Smooth muscle cell (in vitro differentiated cells): ENCODE results near the gene KCNIP4. TPM values are rescaled to one million over a fixed set of nuclear protein-coding genes. Genes with fewer than 3 reads are reported as not detected.
A peak's percentile ranks its signal among the peaks of the same experiment; 100 is the strongest.

Experiments
- DNase-seq: peaks from one replicate; lab custom pipeline; 2025; ENCODE audit not compliant: unreplicated experiment; lab: John Stamatoyannopoulos, UW
- H2AFZ ChIP-seq: fragments of 200-600 bp; sonication (generic); 2 replicates; pipeline ENCODE4 v1.6.0; 2016; ENCODE audit warnings: antibody characterized with exemption, low read depth, mild to moderate bottlenecking
- H3F3A ChIP-seq: fragments of 200-600 bp; sonication (generic); 2 replicates; pipeline ENCODE4 v1.6.0; 2017; ENCODE audit warnings: antibody characterized with exemption, low read depth
- H3K27ac ChIP-seq: fragments of 200-600 bp; sonication (generic); 2 replicates; pipeline ENCODE4 v1.5.1; 2016; ENCODE audit warnings: low read depth, mild to moderate bottlenecking
- H3K27me3 ChIP-seq: fragments of 200-600 bp; sonication (generic); 2 replicates; pipeline ENCODE4 v1.6.1; 2016; ENCODE audit warnings: low read depth, mild to moderate bottlenecking
- H3K36me3 ChIP-seq: fragments of 200-600 bp; sonication (generic); 2 replicates; pipeline ENCODE4 v1.5.1; 2016; ENCODE audit warnings: low read depth
- H3K4me1 ChIP-seq: fragments of 200-600 bp; sonication (generic); 2 replicates; pipeline ENCODE4 v1.5.1; 2016; ENCODE audit warnings: low read depth
- H3K4me2 ChIP-seq: fragments of 200-600 bp; sonication (generic); 2 replicates; pipeline ENCODE4 v1.6.0; 2016; ENCODE audit warnings: mild to moderate bottlenecking
- H3K4me3 ChIP-seq: fragments of 200-600 bp; sonication (generic); 2 replicates; pipeline ENCODE4 v1.5.1; 2016; ENCODE audit warnings: mild to moderate bottlenecking
- H3K79me2 ChIP-seq: fragments of 200-600 bp; sonication (generic); 2 replicates; pipeline ENCODE4 v1.6.0; 2016; ENCODE audit warnings: low read depth, mild to moderate bottlenecking
- H3K9ac ChIP-seq: fragments of 200-600 bp; sonication (generic); 2 replicates; pipeline ENCODE4 v1.6.0; 2016; ENCODE audit warnings: low read depth
- H3K9me3 ChIP-seq: fragments of 200-600 bp; sonication (generic); replicated peaks from 2 replicates; pipeline ENCODE4 v1.5.1; 2016; ENCODE audit warnings: low read depth
- H4K20me1 ChIP-seq: fragments of 200-600 bp; sonication (generic); 2 replicates; pipeline ENCODE4 v1.6.0; 2016; ENCODE audit warnings: low read depth
- CTCF ChIP-seq: fragments of 200-600 bp; sonication (generic); IDR thresholded peaks from 2 replicates; pipeline ENCODE4 v1.5.1; 2017; ENCODE audit warnings: borderline replicate concordance, mild to moderate bottlenecking, antibody characterized with exemption; ENCODE audit not compliant: insufficient read depth, poor library complexity, severe bottlenecking
- WGBS: methylation state at CpG from one replicate; pipeline ENCODE4 v1.1.7; 2016; ENCODE audit warnings: low lambda C conversion rate; 5-methylcytosine and 5-hydroxymethylcytosine counted together
- polyA plus RNA-seq: library from polyadenylated mRNA; unstranded; fragments of >200 nt; fragmentation: Nextera tagmentation; extraction: Ambion mirVana; gene quantifications from 2 replicates; pipeline ENCODE4 v1.2.1, GENCODE V29; 2016
- total RNA-seq: library from RNA; depleted of rRNA; stranded (reverse); fragments of >200 nt; gene quantifications from 2 replicates; pipeline ENCODE4 v1.2.3, GENCODE V29; 2014

Gene KCNIP4
- total and polyA plus RNA-seq, 2 experiments from 2014 or later: 0.07 TPM; not detected in 1

DNA sequence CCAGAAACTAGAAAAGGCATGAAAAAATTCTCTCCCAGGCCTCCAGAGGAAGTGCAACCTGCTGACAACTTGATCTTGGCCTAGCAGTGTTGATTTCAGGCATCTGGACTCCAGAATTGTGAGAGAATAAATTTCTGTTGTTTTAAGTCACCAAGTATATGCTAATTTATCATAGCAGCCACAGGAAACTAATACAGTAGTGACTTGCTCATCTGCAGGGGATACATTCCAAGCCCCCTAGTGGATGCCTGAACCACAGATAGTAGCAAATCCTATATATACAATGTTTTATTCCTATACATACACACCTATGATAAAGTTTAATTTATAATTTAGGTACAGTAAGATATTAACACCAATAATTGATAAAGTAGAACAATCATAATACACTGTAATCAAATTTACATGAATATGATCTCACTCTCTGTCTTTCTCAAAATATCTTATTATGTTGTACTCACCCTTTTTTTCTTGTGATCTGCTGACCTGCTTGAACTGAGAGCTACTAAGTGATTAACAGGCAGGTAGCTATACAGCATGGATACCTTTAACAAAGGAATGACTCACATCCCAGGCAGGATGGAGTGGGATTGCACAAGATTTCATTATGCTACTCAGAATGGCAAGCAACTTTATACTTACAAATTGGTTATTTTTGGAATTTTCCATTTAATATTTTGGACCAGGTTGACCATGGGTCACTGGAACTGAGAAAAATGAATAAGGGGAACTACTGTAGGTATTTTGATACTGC, 501.1 kb downstream of the KCNIP4 start:
- Histone ChIP-seq H3K27ac (peak overlapping the region; percentile 4), H3K79me2 (no peaks in the 10 kb centered on the region), H3K4me2 (no peak overlapping the region), H3K4me1 (no peaks in the 10 kb centered on the region), H3K4me3 (no peak overlapping the region), H3K9ac (no peak overlapping the region), H3F3A (no peaks in the 10 kb centered on the region), H2AFZ (no peak overlapping the region), H4K20me1 (no peaks in the 10 kb centered on the region), H3K27me3 (peaks cover under 1% of the 10 kb centered on the region), H3K9me3 (no peaks in the 10 kb centered on the region), H3K36me3 (no peaks in the 10 kb centered on the region)
- no peak for TF ChIP-seq CTCF
- no peak for DNase-seq

GRCh38 chr4:21420166-21420565, 528.4 kb downstream of the KCNIP4 start:
- Histone ChIP-seq H4K20me1 (no peaks in the 10 kb centered on the region), H3K4me3 (no peak overlapping the region), H3K9me3 (no peaks in the 10 kb centered on the region), H3F3A (no peaks in the 10 kb centered on the region), H3K36me3 (no peaks in the 10 kb centered on the region), H3K9ac (no peak overlapping the region), H3K27ac (no peak overlapping the region), H3K27me3 (peaks cover 12% of the 10 kb centered on the region), H3K79me2 (no peaks in the 10 kb centered on the region), H2AFZ (no peak overlapping the region), H3K4me2 (no peak overlapping the region), H3K4me1 (no peaks in the 10 kb centered on the region)
- WGBS: 81% methylated on average over 2 of the region's 2 CpGs
- no peak for TF ChIP-seq CTCF
- DNase-seq: no peak

DNA sequence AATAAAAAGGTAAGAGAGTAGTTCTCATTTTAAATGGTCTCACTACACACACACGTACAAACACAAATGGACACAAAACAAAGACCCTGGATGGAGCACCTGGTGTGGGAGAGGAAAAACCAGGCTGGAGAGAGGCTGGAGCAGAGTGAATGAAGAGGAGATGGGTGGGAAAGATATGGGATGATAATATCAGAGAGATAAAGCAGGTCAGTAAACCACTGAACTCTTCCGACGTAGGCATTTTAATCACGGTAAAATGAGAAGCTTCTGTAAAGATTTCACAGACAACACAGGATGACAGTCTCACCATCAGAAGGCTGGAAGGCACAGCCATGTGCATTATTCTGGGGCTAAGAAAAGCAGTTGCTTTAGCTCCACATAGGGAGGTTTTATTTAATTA, 532.8 kb downstream of the KCNIP4 start:
- H3K79me2 ChIP-seq: no peaks in the 10 kb centered on the region
- H2AFZ ChIP-seq: no peak overlapping the region
- H3K9ac ChIP-seq: no peak overlapping the region
- peaks cover 8% of the 10 kb centered on the region for H3K27me3 ChIP-seq
- H3K4me2 ChIP-seq: no peak overlapping the region
- no peak for TF ChIP-seq CTCF
- no peaks in the 10 kb centered on the region for H3K36me3 ChIP-seq
- no peak for DNase-seq
- no peaks in the 10 kb centered on the region for H3K4me1 ChIP-seq
- H4K20me1 ChIP-seq: no peaks in the 10 kb centered on the region
- H3K4me3 ChIP-seq: no peak overlapping the region
- no peak overlapping the region for H3K27ac ChIP-seq
- H3K9me3 ChIP-seq: no peaks in the 10 kb centered on the region
- 61% methylated on average over 4 of the region's 4 CpGs for WGBS
- H3F3A ChIP-seq: no peaks in the 10 kb centered on the region

- TF ChIP-seq CTCF: no peak
Observed at GRCh38 chr4:21413807-21414370, 534.7 kb downstream of the KCNIP4 start.

More at GRCh38 chr4:21413807-21414370, 534.7 kb downstream of the KCNIP4 start:
- H3K4me3 ChIP-seq: peak overlapping the region; percentile 22
- no peaks in the 10 kb centered on the region for H3K79me2 ChIP-seq
- no peaks in the 10 kb centered on the region for H4K20me1 ChIP-seq
- H3K9me3 ChIP-seq: no peaks in the 10 kb centered on the region
- WGBS: 90% methylated on average over 5 of the region's 5 CpGs
- no peak overlapping the region for H2AFZ ChIP-seq
- DNase-seq: no peak
- no peaks in the 10 kb centered on the region for H3F3A ChIP-seq
- H3K9ac ChIP-seq: no peak overlapping the region
- H3K4me2 ChIP-seq: no peak overlapping the region
- no peak overlapping the region for H3K27ac ChIP-seq
- H3K27me3 ChIP-seq: peaks cover 8% of the 10 kb centered on the region
- H3K4me1 ChIP-seq: no peaks in the 10 kb centered on the region
- H3K36me3 ChIP-seq: no peaks in the 10 kb centered on the region
